Nephron progenitor cell (in vitro differentiated cells): ENCODE results near the gene FBXL20.

Experiments used
- DNase-seq: peaks from one replicate; pipeline ENCODE4 v3.0.0; 2021
- H3K27ac Mint-ChIP-seq: 2 replicates; pipeline ENCODE4 v1.8.0; 2021; ENCODE audit warnings: mild to moderate bottlenecking, moderate library complexity, mixed read lengths
- H3K27me3 Mint-ChIP-seq: 2 replicates; pipeline ENCODE4 v1.8.0; 2021; ENCODE audit warnings: mild to moderate bottlenecking, low read depth, mixed read lengths; ENCODE audit not compliant: poor library complexity
- H3K36me3 Mint-ChIP-seq: 2 replicates; pipeline ENCODE4 v1.8.0; 2021; ENCODE audit warnings: low read depth, mixed read lengths
- H3K4me1 Mint-ChIP-seq: 2 replicates; pipeline ENCODE4 v1.8.0; 2021; ENCODE audit warnings: mixed read lengths
- H3K4me3 Mint-ChIP-seq: 2 replicates; pipeline ENCODE4 v1.8.0; 2021; ENCODE audit warnings: mild to moderate bottlenecking, moderate library complexity, mixed read lengths
- H3K9me3 Mint-ChIP-seq: 2 replicates; pipeline ENCODE4 v1.8.0; 2021; ENCODE audit warnings: mild to moderate bottlenecking, moderate library complexity, mixed read lengths
- TF ChIP-seq, protein P1 (sequence below): fragments of 200-600 bp; sonication (generic); IDR thresholded peaks from 2 replicates; pipeline ENCODE4 v1.5.0; 2021; ENCODE audit warnings: antibody characterized with exemption

FBXL20 gene

DNA sequence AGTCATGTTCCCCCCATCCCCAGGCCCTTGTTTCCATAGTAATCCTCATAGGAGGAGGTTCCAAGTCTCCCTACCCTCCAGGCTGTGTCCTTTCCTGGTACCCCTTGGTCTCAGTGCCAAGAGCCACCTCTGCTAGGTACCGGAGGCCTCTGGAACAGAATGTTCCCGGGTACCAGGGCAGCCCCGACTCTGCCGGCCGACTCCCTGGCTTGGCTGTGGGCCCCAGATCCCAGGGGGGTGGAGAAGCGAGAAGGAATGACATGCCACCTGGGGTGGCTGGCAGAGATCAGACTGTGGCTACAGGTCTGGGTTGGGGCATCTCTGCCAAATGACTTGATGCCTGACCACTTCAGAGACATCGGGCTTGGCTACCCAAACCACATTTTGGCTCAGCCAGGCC lies 179.3 kb downstream of the FBXL20 start:
- TF ChIP-seq, protein P1, sequence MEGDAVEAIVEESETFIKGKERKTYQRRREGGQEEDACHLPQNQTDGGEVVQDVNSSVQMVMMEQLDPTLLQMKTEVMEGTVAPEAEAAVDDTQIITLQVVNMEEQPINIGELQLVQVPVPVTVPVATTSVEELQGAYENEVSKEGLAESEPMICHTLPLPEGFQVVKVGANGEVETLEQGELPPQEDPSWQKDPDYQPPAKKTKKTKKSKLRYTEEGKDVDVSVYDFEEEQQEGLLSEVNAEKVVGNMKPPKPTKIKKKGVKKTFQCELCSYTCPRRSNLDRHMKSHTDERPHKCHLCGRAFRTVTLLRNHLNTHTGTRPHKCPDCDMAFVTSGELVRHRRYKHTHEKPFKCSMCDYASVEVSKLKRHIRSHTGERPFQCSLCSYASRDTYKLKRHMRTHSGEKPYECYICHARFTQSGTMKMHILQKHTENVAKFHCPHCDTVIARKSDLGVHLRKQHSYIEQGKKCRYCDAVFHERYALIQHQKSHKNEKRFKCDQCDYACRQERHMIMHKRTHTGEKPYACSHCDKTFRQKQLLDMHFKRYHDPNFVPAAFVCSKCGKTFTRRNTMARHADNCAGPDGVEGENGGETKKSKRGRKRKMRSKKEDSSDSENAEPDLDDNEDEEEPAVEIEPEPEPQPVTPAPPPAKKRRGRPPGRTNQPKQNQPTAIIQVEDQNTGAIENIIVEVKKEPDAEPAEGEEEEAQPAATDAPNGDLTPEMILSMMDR: no peak
- Mint-ChIP-seq H3K4me3 (no peak overlapping the region), H3K4me1 (peaks cover 39% of the 10 kb centered on the region), H3K9me3 (no peaks in the 10 kb centered on the region), H3K27me3 (peaks cover 85% of the 10 kb centered on the region), H3K27ac (no peak overlapping the region), H3K36me3 (no peaks in the 10 kb centered on the region)
- DNase-seq: no peak

GRCh38 chr17:39221572-39221971 lies 179.9 kb downstream of the FBXL20 start:
- TF ChIP-seq, protein P1: no peak
- Mint-ChIP-seq H3K9me3 (no peaks in the 10 kb centered on the region), H3K4me1 (peaks cover 34% of the 10 kb centered on the region), H3K27me3 (peaks cover 90% of the 10 kb centered on the region), H3K36me3 (no peaks in the 10 kb centered on the region), H3K4me3 (no peak overlapping the region), H3K27ac (no peak overlapping the region)
- no peak for DNase-seq

GRCh38 chr17:39219647-39220154 lies 181.7 kb downstream of the FBXL20 start:
- no peak for DNase-seq
- H3K4me1 Mint-ChIP-seq: peaks cover 22% of the 10 kb centered on the region
- no peak overlapping the region for H3K27ac Mint-ChIP-seq
- H3K9me3 Mint-ChIP-seq: no peaks in the 10 kb centered on the region
- no peaks in the 10 kb centered on the region for H3K36me3 Mint-ChIP-seq
- H3K27me3 Mint-ChIP-seq: peaks cover 96% of the 10 kb centered on the region
- TF ChIP-seq, protein P1: no peak
- no peak overlapping the region for H3K4me3 Mint-ChIP-seq

DNA sequence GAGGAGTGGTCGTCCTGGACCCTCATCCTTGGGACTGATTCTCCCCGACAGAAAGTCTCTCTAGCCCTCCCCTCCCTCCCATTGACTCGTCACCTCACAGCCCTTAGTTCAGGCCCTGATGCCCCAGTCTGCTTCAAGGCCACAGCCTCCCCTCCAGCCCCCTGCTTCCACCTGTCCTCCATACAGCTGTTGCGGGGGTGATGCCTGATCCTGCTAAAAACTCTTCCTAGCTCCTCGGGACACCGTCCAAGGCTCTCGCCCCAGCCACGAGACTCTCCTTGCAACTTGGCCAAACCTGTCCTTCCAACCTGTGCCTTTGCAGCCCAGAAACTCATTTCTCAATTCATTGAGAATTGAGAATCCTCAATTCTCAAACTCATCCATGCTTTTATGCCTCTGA lies 182.5 kb downstream of the FBXL20 start:
- Mint-ChIP-seq H3K4me3 (no peak overlapping the region), H3K27me3 (peaks cover 90% of the 10 kb centered on the region), H3K36me3 (no peaks in the 10 kb centered on the region), H3K9me3 (no peaks in the 10 kb centered on the region), H3K27ac (no peak overlapping the region), H3K4me1 (peaks cover 16% of the 10 kb centered on the region)
- TF ChIP-seq, protein P1: no peak
- DNase-seq: no peak

- H3K4me1 Mint-ChIP-seq: peaks cover 10% of the 10 kb centered on the region
- H3K27ac Mint-ChIP-seq: no peak overlapping the region
- no peak overlapping the region for H3K4me3 Mint-ChIP-seq
- H3K27me3 Mint-ChIP-seq: peaks cover 89% of the 10 kb centered on the region
- H3K9me3 Mint-ChIP-seq: no peaks in the 10 kb centered on the region
- TF ChIP-seq, protein P1: no peak
- DNase-seq: no peak
- no peaks in the 10 kb centered on the region for H3K36me3 Mint-ChIP-seq
These were observed 183.6 kb downstream of the FBXL20 start for GRCh38 chr17:39217734-39218369.

GRCh38 chr17:39213852-39214251 lies 187.6 kb downstream of the FBXL20 start:
- Mint-ChIP-seq H3K27ac (no peak overlapping the region), H3K9me3 (no peaks in the 10 kb centered on the region), H3K4me3 (no peak overlapping the region), H3K36me3 (no peaks in the 10 kb centered on the region), H3K27me3 (peaks cover 90% of the 10 kb centered on the region), H3K4me1 (peaks cover 15% of the 10 kb centered on the region)
- DNase-seq: no peak
- TF ChIP-seq, protein P1: no peak
